ENCODE results near the gene ZNF423. TPM values are rescaled to one million over a fixed set of nuclear protein-coding genes. Genes with fewer than 3 reads are reported as not detected.

ZNF423 gene
- total RNA-seq, 1 experiment from 2014 or later: 43.6 TPM

- Histone ChIP-seq H3K27me3 (ENCODE audit: control insufficient read depth, insufficient read depth, low read length) (no peaks in the 10 kb centered on the region), H3K36me3 (replicated peaks; ENCODE audit: control insufficient read depth, insufficient read depth, low read length) (no peaks in the 10 kb centered on the region), H3K4me3 (ENCODE audit: insufficient read depth, low read depth, low read length) (no peak overlapping the region)
- DNase-seq: no peak
These were observed 320.9 kb downstream of the ZNF423 start for GRCh38 chr16:49534901-49535610.

GRCh38 chr16:49533422-49533821 lies 322.5 kb downstream of the ZNF423 start:
- Histone ChIP-seq H3K36me3 (replicated peaks; ENCODE audit: control insufficient read depth, insufficient read depth, low read length) (no peaks in the 10 kb centered on the region), H3K4me3 (ENCODE audit: insufficient read depth, low read depth, low read length) (no peak overlapping the region), H3K27me3 (ENCODE audit: control insufficient read depth, insufficient read depth, low read length) (no peaks in the 10 kb centered on the region)
- no peak for DNase-seq

- no peak for DNase-seq
- no peaks in the 10 kb centered on the region for H3K36me3 ChIP-seq (replicated peaks; ENCODE audit: control insufficient read depth, insufficient read depth, low read length)
- no peak overlapping the region for H3K4me3 ChIP-seq (ENCODE audit: insufficient read depth, low read depth, low read length)
- H3K27me3 ChIP-seq (ENCODE audit: control insufficient read depth, insufficient read depth, low read length): no peaks in the 10 kb centered on the region
These were observed 323.0 kb downstream of the ZNF423 start for GRCh38 chr16:49532873-49533272.

GRCh38 chr16:49531931-49532840 lies 323.7 kb downstream of the ZNF423 start:
- DNase-seq: peak; percentile 79
- Histone ChIP-seq H3K4me3 (ENCODE audit: insufficient read depth, low read depth, low read length) (no peak overlapping the region), H3K27me3 (ENCODE audit: control insufficient read depth, insufficient read depth, low read length) (no peaks in the 10 kb centered on the region), H3K36me3 (replicated peaks; ENCODE audit: control insufficient read depth, insufficient read depth, low read length) (no peaks in the 10 kb centered on the region)

GRCh38 chr16:49531425-49531824 lies 324.5 kb downstream of the ZNF423 start:
- Histone ChIP-seq H3K27me3 (ENCODE audit: control insufficient read depth, insufficient read depth, low read length) (no peaks in the 10 kb centered on the region), H3K36me3 (replicated peaks; ENCODE audit: control insufficient read depth, insufficient read depth, low read length) (no peaks in the 10 kb centered on the region), H3K4me3 (ENCODE audit: insufficient read depth, low read depth, low read length) (no peak overlapping the region)
- DNase-seq: no peak

GRCh38 chr16:49530427-49530970 lies 325.4 kb downstream of the ZNF423 start:
- no peak for DNase-seq
- Histone ChIP-seq H3K36me3 (replicated peaks; ENCODE audit: control insufficient read depth, insufficient read depth, low read length) (no peaks in the 10 kb centered on the region), H3K4me3 (ENCODE audit: insufficient read depth, low read depth, low read length) (no peak overlapping the region), H3K27me3 (ENCODE audit: control insufficient read depth, insufficient read depth, low read length) (no peaks in the 10 kb centered on the region)

GRCh38 chr16:49529411-49530045 lies 326.4 kb downstream of the ZNF423 start:
- DNase-seq: no peak
- H3K36me3 ChIP-seq (replicated peaks; ENCODE audit: control insufficient read depth, insufficient read depth, low read length): no peaks in the 10 kb centered on the region
- H3K4me3 ChIP-seq (ENCODE audit: insufficient read depth, low read depth, low read length): no peak overlapping the region
- no peaks in the 10 kb centered on the region for H3K27me3 ChIP-seq (ENCODE audit: control insufficient read depth, insufficient read depth, low read length)

GRCh38 chr16:49528866-49529288 lies 327.0 kb downstream of the ZNF423 start:
- Histone ChIP-seq H3K36me3 (replicated peaks; ENCODE audit: control insufficient read depth, insufficient read depth, low read length) (no peaks in the 10 kb centered on the region), H3K4me3 (ENCODE audit: insufficient read depth, low read depth, low read length) (no peak overlapping the region), H3K27me3 (ENCODE audit: control insufficient read depth, insufficient read depth, low read length) (no peaks in the 10 kb centered on the region)
- no peak for DNase-seq

- no peak for DNase-seq
- Histone ChIP-seq H3K27me3 (ENCODE audit: control insufficient read depth, insufficient read depth, low read length) (no peaks in the 10 kb centered on the region), H3K36me3 (replicated peaks; ENCODE audit: control insufficient read depth, insufficient read depth, low read length) (no peaks in the 10 kb centered on the region), H3K4me3 (ENCODE audit: insufficient read depth, low read depth, low read length) (no peak overlapping the region)
These were observed 327.6 kb downstream of the ZNF423 start for GRCh38 chr16:49528060-49528865.

GRCh38 chr16:49527611-49528010 lies 328.3 kb downstream of the ZNF423 start:
- no peak overlapping the region for H3K4me3 ChIP-seq (ENCODE audit: insufficient read depth, low read depth, low read length)
- H3K36me3 ChIP-seq (replicated peaks; ENCODE audit: control insufficient read depth, insufficient read depth, low read length): peaks cover under 1% of the 10 kb centered on the region; the same call in 1 of the 2 replicates
- H3K27me3 ChIP-seq (ENCODE audit: control insufficient read depth, insufficient read depth, low read length): no peaks in the 10 kb centered on the region
- no peak for DNase-seq

- Histone ChIP-seq H3K27me3 (ENCODE audit: control insufficient read depth, insufficient read depth, low read length) (no peaks in the 10 kb centered on the region), H3K36me3 (replicated peaks; ENCODE audit: control insufficient read depth, insufficient read depth, low read length) (peaks cover 2% of the 10 kb centered on the region; the same call in 1 of the 2 replicates), H3K4me3 (ENCODE audit: insufficient read depth, low read depth, low read length) (no peak overlapping the region)
- DNase-seq: no peak
These were observed 329.0 kb downstream of the ZNF423 start for GRCh38 chr16:49526860-49527365.

GRCh38 chr16:49524947-49525315 lies 331.0 kb downstream of the ZNF423 start:
- Histone ChIP-seq H3K36me3 (replicated peaks; ENCODE audit: control insufficient read depth, insufficient read depth, low read length) (peaks cover 2% of the 10 kb centered on the region; the same call in 1 of the 2 replicates), H3K4me3 (ENCODE audit: insufficient read depth, low read depth, low read length) (no peak overlapping the region), H3K27me3 (ENCODE audit: control insufficient read depth, insufficient read depth, low read length) (no peaks in the 10 kb centered on the region)
- DNase-seq: no peak

GRCh38 chr16:49524216-49524946 lies 331.5 kb downstream of the ZNF423 start:
- peaks cover 2% of the 10 kb centered on the region; the same call in 1 of the 2 replicates for H3K36me3 ChIP-seq (replicated peaks; ENCODE audit: control insufficient read depth, insufficient read depth, low read length)
- no peaks in the 10 kb centered on the region for H3K27me3 ChIP-seq (ENCODE audit: control insufficient read depth, insufficient read depth, low read length)
- no peak for DNase-seq
- H3K4me3 ChIP-seq (ENCODE audit: insufficient read depth, low read depth, low read length): no peak overlapping the region

Data from H7 (cell line).